K562 (cell line): ENCODE measurements around the gene B4GALT4. TPM values are rescaled to one million over a fixed set of nuclear protein-coding genes. Genes with fewer than 3 reads are reported as not detected.

ENCODE experiments used
- ATAC-seq: fragments of 200-7000 bp; cut with Tn5 transposase; 3 replicates; pipeline ENCODE4 v1.9.1; 2020; ENCODE audit warnings: moderate library complexity
- BruUV-seq: library from RNA; stranded (reverse); fragments of 400-500 nt; replicated peaks from 2 replicates; lab custom pipeline; 2021; lab: Mats Ljungman, UMichigan
- CTCF ChIA-PET: fragments of 300-600 bp; formaldehyde crosslinking; extraction: SDS; loops from one replicate; lab custom pipeline; 2021; ENCODE audit warnings: low intra/inter-chr PET ratio; lab: Yijun Ruan, JAX
- POLR2A ChIA-PET: fragments of 300-600, 350-650 bp; sonication (Branson Sonifier 250); formaldehyde crosslinking; extraction: SDS; loops from one replicate; lab custom pipeline; 2021; ENCODE audit warnings: antibody characterized with exemption, inconsistent platforms; lab: Yijun Ruan, JAX
- DNase-seq, 4 experiments: peaks; one replicate each; pipeline versions ENCODE4 v3.0.0 to v3.0.0-alpha.2; 2011 to 2018; ENCODE audit warnings: low spot score in 3 of 4, mixed read lengths in 3 of 4; ENCODE audit errors: extremely low read depth in 1 of 4
- FAIRE-seq: peaks from 2 replicates; lab custom pipeline; 2011; peaks lifted over from hg19 to GRCh38; lab: Jason Lieb, UNC
- H2AFZ ChIP-seq: 2 replicates; pipeline ENCODE4 v1.6.0; 2011; ENCODE audit warnings: low read depth, low read length, control low read depth, inconsistent platforms
- H3K27ac ChIP-seq: fragments of 200-600 bp; 3 replicates; pipeline ENCODE4 v1.8.0; 2011; ENCODE audit warnings: low read depth, mild to moderate bottlenecking, control low read depth, inconsistent platforms, low read length, moderate library complexity, mixed read lengths; ENCODE audit errors: extremely low read depth
- H3K27me3 ChIP-seq, 2 experiments: fragments of 300-600 bp in 1 of 2; 2 replicates in 1 of 2; 3 replicates in 1 of 2; pipeline versions ENCODE4 v1.6.0 to v1.8.0; 2011; ENCODE audit warnings: inconsistent platforms in 2 of 2, low read length in 2 of 2, mild to moderate bottlenecking in 1 of 2, mixed read lengths in 1 of 2, moderate library complexity in 1 of 2; ENCODE audit not compliant: control insufficient read depth in 2 of 2, insufficient read depth in 2 of 2
- H3K36me3 ChIP-seq: fragments of 300-600 bp; 3 replicates; pipeline ENCODE4 v1.8.0; 2011; ENCODE audit warnings: mild to moderate bottlenecking, low read length, inconsistent platforms; ENCODE audit not compliant: control insufficient read depth, insufficient read depth
- H3K4me1 ChIP-seq, 2 experiments: fragments of 200-600 bp in 1 of 2; replicated peaks in 1 of 2; 2 replicates in 1 of 2; 3 replicates in 1 of 2; pipeline versions ENCODE4 v1.5.1 to v1.8.0; 2011; ENCODE audit warnings: inconsistent platforms in 2 of 2, low read length in 2 of 2, mild to moderate bottlenecking in 1 of 2, mixed read lengths in 1 of 2, moderate library complexity in 1 of 2; ENCODE audit not compliant: control insufficient read depth in 2 of 2, insufficient read depth in 2 of 2
- H3K4me2 ChIP-seq: 2 replicates; pipeline ENCODE4 v1.6.1; 2011; ENCODE audit warnings: low read length, control low read depth, inconsistent platforms, mixed read lengths; ENCODE audit not compliant: insufficient read depth
- H3K4me3 ChIP-seq: fragments of 200-600 bp; sonication (generic), shearing (Covaris generic); 2 replicates; pipeline ENCODE4 v1.5.1; 2016; ENCODE audit warnings: control low read depth, inconsistent platforms
- H3K79me2 ChIP-seq: fragments of 200-600 bp; 3 replicates; pipeline ENCODE4 v1.8.0; 2011; ENCODE audit warnings: low read length, inconsistent platforms; ENCODE audit not compliant: control insufficient read depth, insufficient read depth
- H3K9ac ChIP-seq, 2 experiments: 2 replicates each; pipeline versions ENCODE4 v1.6.0 to v1.6.1; 2011; ENCODE audit warnings: low read depth in 2 of 2, low read length in 2 of 2, control low read depth in 1 of 2, inconsistent platforms in 1 of 2, mild to moderate bottlenecking in 1 of 2, mixed read lengths in 1 of 2; ENCODE audit not compliant: insufficient read depth in 1 of 2
- H3K9me1 ChIP-seq: one replicate; pipeline ENCODE4 v1.6.0; 2011; ENCODE audit warnings: inconsistent platforms, mild to moderate bottlenecking, low read length, moderate library complexity; ENCODE audit not compliant: control insufficient read depth, insufficient read depth
- H3K9me3 ChIP-seq: replicated peaks from 2 replicates; pipeline ENCODE4 v1.5.1; 2011; ENCODE audit warnings: low read depth, low read length, inconsistent platforms; ENCODE audit not compliant: control insufficient read depth, insufficient read depth
- H4K20me1 ChIP-seq: replicated peaks from 2 replicates; pipeline ENCODE4 v1.6.1; 2011; ENCODE audit warnings: low read length, inconsistent platforms, mixed read lengths; ENCODE audit not compliant: control insufficient read depth, insufficient read depth
- ETV5 ChIP-seq: sonication (generic); formaldehyde crosslinking; IDR thresholded peaks from 2 replicates; pipeline ENCODE4 v1.4.0; 2020; ENCODE audit warnings: low read depth, mild to moderate bottlenecking, missing genetic modification reagents
- NR2F6 ChIP-seq: fragments of 450-650 bp; formaldehyde crosslinking; IDR thresholded peaks from 2 replicates; pipeline ENCODE4 v1.4.0; 2020; ENCODE audit warnings: mild to moderate bottlenecking
- ZNF311 ChIP-seq: fragments of 250-450 bp; sonication (Bioruptor Pico); IDR thresholded peaks from 2 replicates; pipeline ENCODE4 v1.4.0; 2020; ENCODE audit warnings: mild to moderate bottlenecking, moderate library complexity
- WGBS: fragments of 100-300 bp; shearing (Covaris generic); methylation state at CpG from one replicate; pipeline ENCODE4 v1.1.6; 2016; ENCODE audit warnings: low coverage, mixed read lengths; ENCODE audit not compliant: insufficient coverage; ENCODE audit errors: missing lambda C conversion rate; 5-methylcytosine and 5-hydroxymethylcytosine counted together
- in situ Hi-C: fragments of 300-500 bp; cut with MboI; formaldehyde crosslinking; loops from 4 replicates; pipeline ENCODE4 v1.15.0; 2018; ENCODE audit warnings: inconsistent platforms, mixed read lengths
- intact Hi-C: fragments of 100-400 bp; cut with micrococcal nuclease; formaldehyde crosslinking; loops from 2 replicates; pipeline ENCODE4 v1.14.2; 2022
- polyA plus RNA-seq, 8 experiments: library from polyadenylated mRNA; depleted of rRNA in 4 of 8; stranded (reverse) in 5 of 8; unstranded in 3 of 8; fragments of >200 nt; fragmentation: Nextera tagmentation in 2 of 8; fragmentation: Illumina TruSeq in 1 of 8; extraction: Ambion mirVana in 2 of 8; extraction: Trizol in 1 of 8; gene quantifications; 2 replicates each; pipeline versions ENCODE4 v1.2.1 to v1.2.3, GENCODE V29; 2011 to 2014; ENCODE audit warnings: inconsistent platforms in 1 of 8, missing spikeins in 1 of 8
- total RNA-seq, 7 experiments: library from RNA; depleted of rRNA in 6 of 7; stranded (reverse); fragments of >200 nt in 6 of 7; fragmentation: Illumina TruSeq in 2 of 7; extraction: Trizol in 2 of 7; gene quantifications; 2 replicates each; pipeline versions ENCODE4 v1.2.1 to v1.2.3, GENCODE V29; 2011 to 2021; ENCODE audit warnings: low replicate concordance in 1 of 7
- TF ChIP-seq, protein P1 (sequence below): IDR thresholded peaks from 2 replicates; pipeline ENCODE4 v1.6.1; 2011; ENCODE audit not compliant: insufficient read length; ENCODE audit errors: extremely low read depth
- TF ChIP-seq, protein P2 (sequence below): fragments of 450-650 bp; IDR thresholded peaks from 2 replicates; pipeline ENCODE4 v1.6.1; 2016

The B4GALT4 gene
- total and polyA plus RNA-seq, 9 of the 15 experiments (the other 6 are each of a cell fraction or from before 2014, with no cell fraction given) = 8.2 to 17.8 (median 12.2) TPM

DNA sequence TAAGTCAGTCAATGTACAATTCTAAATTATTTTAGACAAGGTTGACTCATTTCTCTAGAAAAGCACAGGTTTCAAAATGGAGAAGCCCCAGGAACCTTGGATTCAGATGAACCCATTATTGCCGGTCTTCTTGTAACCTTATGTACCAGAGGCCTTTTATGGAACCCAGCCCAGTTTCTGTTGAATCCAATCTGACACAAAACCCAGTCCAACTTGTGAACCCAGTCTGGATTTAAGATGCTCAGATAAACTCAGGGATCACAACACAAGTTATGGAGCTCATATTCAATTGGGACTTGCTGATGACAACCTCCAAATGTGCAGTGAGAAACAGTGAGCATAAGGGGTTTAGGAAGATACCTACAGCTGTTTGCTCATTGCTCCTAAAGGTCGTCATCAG is 16.4 kb upstream of the B4GALT4 start:
- TF ChIP-seq, protein P1, sequence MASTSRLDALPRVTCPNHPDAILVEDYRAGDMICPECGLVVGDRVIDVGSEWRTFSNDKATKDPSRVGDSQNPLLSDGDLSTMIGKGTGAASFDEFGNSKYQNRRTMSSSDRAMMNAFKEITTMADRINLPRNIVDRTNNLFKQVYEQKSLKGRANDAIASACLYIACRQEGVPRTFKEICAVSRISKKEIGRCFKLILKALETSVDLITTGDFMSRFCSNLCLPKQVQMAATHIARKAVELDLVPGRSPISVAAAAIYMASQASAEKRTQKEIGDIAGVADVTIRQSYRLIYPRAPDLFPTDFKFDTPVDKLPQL = no peak
- no peak for TF ChIP-seq ETV5 (CRISPR knock-in tag)
- no peaks in the 10 kb centered on the region for H3K79me2 ChIP-seq
- CTCF ChIA-PET = no interaction called here
- 14% methylated on average over 2 of the region's 2 CpGs for WGBS
- H3K27ac ChIP-seq = no peak overlapping the region
- H3K9ac ChIP-seq = no peak overlapping the region
- H3K4me2 ChIP-seq = no peak overlapping the region
- FAIRE-seq (no peak), ATAC-seq (no peak), DNase-seq (no peak)
- H3K27me3 ChIP-seq = no peaks in the 10 kb centered on the region
- peak overlapping the region; percentile 40; the same call in 1 of the 2 replicates for H2AFZ ChIP-seq
- H3K9me3 ChIP-seq = no peaks in the 10 kb centered on the region
- H3K9me1 ChIP-seq = no peaks in the 10 kb centered on the region
- H3K4me1 ChIP-seq = no peaks in the 10 kb centered on the region
- intact Hi-C loops = no loop called here
- POLR2A ChIA-PET = no interaction called here
- no peaks in the 10 kb centered on the region for H3K36me3 ChIP-seq
- in situ Hi-C loops = no loop called here
- no peak overlapping the region for H3K4me3 ChIP-seq
- no TSS peak for BruUV-seq
- no peaks in the 10 kb centered on the region for H4K20me1 ChIP-seq

DNA sequence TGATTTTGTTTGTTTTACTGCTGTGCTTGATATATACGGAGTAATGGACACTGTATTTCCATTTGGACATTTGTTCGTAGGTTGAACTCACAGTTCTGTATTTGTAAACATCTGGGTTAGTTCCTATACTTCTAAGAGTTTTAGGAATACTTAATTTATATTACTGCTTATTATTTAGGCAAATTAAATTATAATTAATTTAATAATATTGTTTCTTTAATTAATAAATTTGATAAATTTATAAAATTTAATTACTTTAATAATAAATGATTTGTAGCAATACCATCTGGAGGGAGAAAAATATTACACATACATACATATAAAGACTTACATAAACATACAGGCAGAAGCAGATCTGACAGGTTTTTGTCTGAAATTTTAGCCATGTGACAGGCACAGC is 14.5 kb upstream of the B4GALT4 start:
- in situ Hi-C loops = no loop called here
- ChIA-PET POLR2A (no interaction called here), CTCF (no interaction called here)

More for the DNA sequence above, 14.5 kb upstream of the B4GALT4 start:
- Histone ChIP-seq H4K20me1 (no peaks in the 10 kb centered on the region), H3K9ac (no peak overlapping the region), H3K4me3 (no peak overlapping the region), H3K9me1 (no peaks in the 10 kb centered on the region), H3K27me3 (no peaks in the 10 kb centered on the region), H3K4me1 (no peaks in the 10 kb centered on the region), H3K27ac (no peak overlapping the region), H3K9me3 (no peaks in the 10 kb centered on the region), H3K36me3 (no peaks in the 10 kb centered on the region), H2AFZ (no peak overlapping the region), H3K4me2 (no peak overlapping the region), H3K79me2 (no peaks in the 10 kb centered on the region)
- TF ChIP-seq NR2F6 (CRISPR knock-in tag) = no peak
- no peak for TF ChIP-seq ZNF311 (CRISPR knock-in tag)
- TF ChIP-seq, protein P2, sequence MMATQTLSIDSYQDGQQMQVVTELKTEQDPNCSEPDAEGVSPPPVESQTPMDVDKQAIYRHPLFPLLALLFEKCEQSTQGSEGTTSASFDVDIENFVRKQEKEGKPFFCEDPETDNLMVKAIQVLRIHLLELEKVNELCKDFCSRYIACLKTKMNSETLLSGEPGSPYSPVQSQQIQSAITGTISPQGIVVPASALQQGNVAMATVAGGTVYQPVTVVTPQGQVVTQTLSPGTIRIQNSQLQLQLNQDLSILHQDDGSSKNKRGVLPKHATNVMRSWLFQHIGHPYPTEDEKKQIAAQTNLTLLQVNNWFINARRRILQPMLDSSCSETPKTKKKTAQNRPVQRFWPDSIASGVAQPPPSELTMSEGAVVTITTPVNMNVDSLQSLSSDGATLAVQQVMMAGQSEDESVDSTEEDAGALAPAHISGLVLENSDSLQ = no peak
- BruUV-seq = no TSS peak
- intact Hi-C loops = no loop called here
- no peak for ATAC-seq
- no peak for FAIRE-seq
- WGBS = 32% methylated on average over 2 of the region's 2 CpGs
- no peak for DNase-seq
